Brain microvascular endothelial cell (primary cell): ENCODE data around the gene ACSF2.

Experiments used
- DNase-seq: peaks from one replicate; pipeline ENCODE4 v3.0.0-alpha.2; 2020
- H3K27ac ChIP-seq: fragments of 250-450 bp; sonication (Bioruptor Pico); 2 replicates; pipeline ENCODE4 v1.5.1; 2020; ENCODE audit warnings: mild to moderate bottlenecking, moderate library complexity
- H3K27me3 ChIP-seq: fragments of 250-450 bp; sonication (Bioruptor Pico); replicated peaks from 2 replicates; pipeline ENCODE4 v1.5.1; 2020; ENCODE audit warnings: mild to moderate bottlenecking
- H3K36me3 ChIP-seq: fragments of 250-450 bp; sonication (Bioruptor Pico); replicated peaks from 2 replicates; pipeline ENCODE4 v1.5.1; 2020; ENCODE audit warnings: mild to moderate bottlenecking
- H3K4me3 ChIP-seq: 2 replicates; pipeline ENCODE4 v1.5.1; 2011; ENCODE audit warnings: low read depth, mild to moderate bottlenecking, control low read depth, low read length, moderate library complexity
- CTCF ChIP-seq: IDR thresholded peaks from 2 replicates; pipeline ENCODE4 v1.5.1; 2011; ENCODE audit warnings: low read depth, mild to moderate bottlenecking, moderate library complexity, low read length, control low read depth, inconsistent platforms; ENCODE audit errors: missing control alignments
- in situ Hi-C: cut with HindIII; loops from 2 replicates; pipeline ENCODE4 v1.10.0; 2017; ENCODE audit warnings: low sequenced_read_pairs, low pct_ligation_motif_present

ACSF2 gene

GRCh38 chr17:50451943-50452629 is 26.1 kb downstream of the ACSF2 start:
- no peak for DNase-seq
- no peaks in the 10 kb centered on the region for H3K36me3 ChIP-seq
- H3K27ac ChIP-seq: no peak overlapping the region
- no peak overlapping the region for H3K4me3 ChIP-seq
- no peaks in the 10 kb centered on the region for H3K27me3 ChIP-seq
- TF ChIP-seq CTCF: no peak
- in situ Hi-C loops: no loop called here

- no peak for DNase-seq
- no peak for TF ChIP-seq CTCF
- no peaks in the 10 kb centered on the region for H3K27me3 ChIP-seq
- H3K36me3 ChIP-seq: no peaks in the 10 kb centered on the region
- H3K4me3 ChIP-seq: no peak overlapping the region
- no peak overlapping the region for H3K27ac ChIP-seq
- in situ Hi-C loops: no loop called here
These were observed 26.7 kb downstream of the ACSF2 start for GRCh38 chr17:50452630-50453300.

GRCh38 chr17:50453901-50454300 is 27.9 kb downstream of the ACSF2 start:
- in situ Hi-C loops: no loop called here

GRCh38 chr17:50457621-50458020 is 31.6 kb downstream of the ACSF2 start:
- no peak for DNase-seq
- TF ChIP-seq CTCF: no peak

More at GRCh38 chr17:50453901-50454300, 27.9 kb downstream of the ACSF2 start:
- H3K4me3 ChIP-seq: no peak overlapping the region
- H3K36me3 ChIP-seq: no peaks in the 10 kb centered on the region
- no peak overlapping the region for H3K27ac ChIP-seq
- DNase-seq: no peak
- H3K27me3 ChIP-seq: no peaks in the 10 kb centered on the region
- TF ChIP-seq CTCF: no peak

GRCh38 chr17:50458270-50458669 is 32.3 kb downstream of the ACSF2 start:
- no peak for TF ChIP-seq CTCF
- H3K27ac ChIP-seq: no peak overlapping the region
- in situ Hi-C loops: no loop called here
- no peak for DNase-seq
- H3K27me3 ChIP-seq: no peaks in the 10 kb centered on the region
- H3K4me3 ChIP-seq: no peak overlapping the region
- no peaks in the 10 kb centered on the region for H3K36me3 ChIP-seq

More at GRCh38 chr17:50457621-50458020, 31.6 kb downstream of the ACSF2 start:
- no peaks in the 10 kb centered on the region for H3K27me3 ChIP-seq
- in situ Hi-C loops: no loop called here
- no peaks in the 10 kb centered on the region for H3K36me3 ChIP-seq
- H3K27ac ChIP-seq: no peak overlapping the region
- H3K4me3 ChIP-seq: no peak overlapping the region
